ENCODE results near the gene CLPSL2. TPM values are rescaled to one million over a fixed set of nuclear protein-coding genes. Genes with fewer than 3 reads are reported as not detected.

CLPSL2 gene
- total RNA-seq, 5 donors from 2014 or later (not counting 1 experiment from before 2014, with no cell fraction given): not detected

DNA sequence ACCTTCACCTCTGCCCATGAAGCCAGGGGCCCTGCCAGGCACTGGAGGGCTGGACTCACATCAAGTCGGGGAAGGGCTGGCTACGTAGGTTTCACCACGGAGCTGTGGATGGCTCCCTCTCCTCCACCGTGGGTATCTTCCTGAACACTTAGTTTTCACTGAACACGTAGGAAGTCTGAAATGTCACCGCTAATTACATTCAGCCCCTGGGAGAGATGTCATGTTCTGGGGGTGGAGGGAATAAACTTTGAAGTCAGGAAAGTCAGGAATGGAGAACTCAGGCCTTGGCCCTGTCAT is 35.2 kb downstream of the CLPSL2 start:
- Histone ChIP-seq H3K9me3 (no peaks in the 10 kb centered on the region), H3K4me1 (ENCODE audit: control insufficient read depth in 1 of 2, extremely low read depth in 1 of 2, insufficient read depth in 2 of 2, low read length in 2 of 2) (no peaks in the 10 kb centered on the region), H3K36me3 (ENCODE audit: control insufficient read depth in 2 of 2, extremely low read depth in 1 of 2, insufficient read depth in 1 of 2, low read length in 1 of 2) (no peaks in the 10 kb centered on the region), H3K27me3 (replicated peaks in 1 of 2; ENCODE audit: control insufficient read depth in 2 of 2, extremely low read depth in 1 of 2, insufficient read depth in 2 of 2, low read length in 1 of 2) (peaks cover 0 to 35% of the 10 kb centered on the region in 2 experiments), H3K27ac (ENCODE audit: low read length) (no peak overlapping the region), H3K4me3 (ENCODE audit: control insufficient read depth in 1 of 2, extremely low read depth in 1 of 2, low read length in 1 of 2) (no peak overlapping the region)
- Mint-ChIP-seq H3K4me1 (peaks cover 0 to 6% (median 0%) of the 10 kb centered on the region in 3 donors), H3K9me3 (no peaks in the 10 kb centered on the region), H3K27ac (no peak overlapping the region), H3K27me3 (peaks cover 20% of the 10 kb centered on the region in 2 donors), H3K36me3 (no peaks in the 10 kb centered on the region), H3K4me3 (no peak overlapping the region)
- ATAC-seq (replicated peaks in 1 of 4) (no peak), DNase-seq (no peak)
- POLR2A ChIA-PET: no interaction called here
- 87% methylated on average over 5 of the region's 6 CpGs for WGBS (ENCODE audit: insufficient coverage)
- CTCF ChIA-PET: no interaction called here

DNA sequence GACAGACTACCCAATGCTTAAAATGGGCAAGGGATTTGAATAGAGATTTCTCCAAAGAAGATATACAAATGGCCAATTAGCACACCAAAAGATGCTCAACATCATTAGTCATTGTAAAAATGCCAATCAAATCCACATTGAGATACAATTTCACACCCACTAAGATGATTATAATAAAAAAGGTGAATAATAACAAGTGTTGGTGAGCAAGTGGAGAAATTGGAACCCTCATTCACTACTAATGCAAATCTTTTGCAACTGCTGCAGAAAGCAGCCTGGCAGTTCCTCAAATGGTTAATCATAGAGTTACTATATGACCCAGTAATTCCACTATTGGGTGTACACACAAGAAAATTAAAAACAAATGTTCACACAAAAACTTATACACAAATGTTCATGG is 41.1 kb downstream of the CLPSL2 start:
- Histone ChIP-seq H3K9me3 (no peaks in the 10 kb centered on the region), H3K4me3 (ENCODE audit: control insufficient read depth in 1 of 2, extremely low read depth in 1 of 2, low read length in 1 of 2) (no peak overlapping the region), H3K27ac (ENCODE audit: low read length) (no peak overlapping the region), H3K4me1 (ENCODE audit: control insufficient read depth in 1 of 2, extremely low read depth in 1 of 2, insufficient read depth in 2 of 2, low read length in 2 of 2) (no peaks in the 10 kb centered on the region), H3K27me3 (replicated peaks in 1 of 2; ENCODE audit: control insufficient read depth in 2 of 2, extremely low read depth in 1 of 2, insufficient read depth in 2 of 2, low read length in 1 of 2) (peaks cover 0 to 16% of the 10 kb centered on the region in 2 experiments), H3K36me3 (ENCODE audit: control insufficient read depth in 2 of 2, extremely low read depth in 1 of 2, insufficient read depth in 1 of 2, low read length in 1 of 2) (no peaks in the 10 kb centered on the region)
- H3K36me3 Mint-ChIP-seq: no peaks in the 10 kb centered on the region
- ATAC-seq (replicated peaks in 1 of 4) (no peak), DNase-seq (no peak)
- H3K4me1 Mint-ChIP-seq: no peaks in the 10 kb centered on the region
- ChIA-PET POLR2A (no interaction called here), CTCF (no interaction called here)
- no peaks in the 10 kb centered on the region for H3K27me3 Mint-ChIP-seq
- H3K27ac Mint-ChIP-seq: no peak overlapping the region
- H3K4me3 Mint-ChIP-seq: no peak overlapping the region
- peaks cover 0 to 4% (median 0%) of the 10 kb centered on the region in 3 donors for H3K9me3 Mint-ChIP-seq

DNA sequence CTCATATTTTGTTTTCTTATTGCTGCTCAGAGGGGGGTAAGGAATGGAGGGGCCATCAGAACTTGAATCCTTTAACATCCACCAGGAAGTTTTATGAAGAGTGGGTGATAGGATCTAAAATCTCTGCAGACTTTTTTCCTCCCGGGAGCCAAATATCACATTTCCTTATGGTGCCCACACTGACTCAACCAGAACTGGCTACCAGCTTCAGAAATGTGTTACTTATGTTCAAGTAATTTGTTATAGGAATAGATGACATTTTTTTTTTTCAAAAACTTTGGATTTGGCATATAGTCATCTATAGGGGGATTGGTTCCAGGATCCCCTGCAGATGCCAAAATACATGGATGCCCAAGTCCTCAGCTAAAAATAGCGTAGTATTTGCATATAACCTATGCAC is 47.2 kb downstream of the CLPSL2 start:
- Histone ChIP-seq H3K36me3 (ENCODE audit: control insufficient read depth in 2 of 2, extremely low read depth in 1 of 2, insufficient read depth in 1 of 2, low read length in 1 of 2) (no peaks in the 10 kb centered on the region), H3K27me3 (replicated peaks in 1 of 2; ENCODE audit: control insufficient read depth in 2 of 2, extremely low read depth in 1 of 2, insufficient read depth in 2 of 2, low read length in 1 of 2) (peaks cover 0 to 9% of the 10 kb centered on the region in 2 experiments), H3K27ac (ENCODE audit: low read length) (no peak overlapping the region), H3K4me1 (ENCODE audit: control insufficient read depth in 1 of 2, extremely low read depth in 1 of 2, insufficient read depth in 2 of 2, low read length in 2 of 2) (no peaks in the 10 kb centered on the region), H3K9me3 (no peaks in the 10 kb centered on the region), H3K4me3 (ENCODE audit: control insufficient read depth in 1 of 2, extremely low read depth in 1 of 2, low read length in 1 of 2) (no peak overlapping the region)
- CTCF ChIA-PET: interaction anchor here in 1 of 2 donors (0.7 kb wide), 1 partner anchor 127 kb away, joined by 5 read pairs; no protein-coding TSS in a partner anchor
- no peaks in the 10 kb centered on the region for H3K9me3 Mint-ChIP-seq
- no peak for DNase-seq
- no peaks in the 10 kb centered on the region for H3K36me3 Mint-ChIP-seq
- H3K4me3 Mint-ChIP-seq: no peak overlapping the region
- no peaks in the 10 kb centered on the region for H3K4me1 Mint-ChIP-seq
- no peak overlapping the region for H3K27ac Mint-ChIP-seq
- no CpG with 5 or more reads among the region's 2 CpGs for WGBS (ENCODE audit: insufficient coverage)
- ATAC-seq (replicated peaks in 1 of 4): no peak
- POLR2A ChIA-PET: no interaction called here
- peaks cover 5 to 6% of the 10 kb centered on the region in 2 donors for H3K27me3 Mint-ChIP-seq

DNA sequence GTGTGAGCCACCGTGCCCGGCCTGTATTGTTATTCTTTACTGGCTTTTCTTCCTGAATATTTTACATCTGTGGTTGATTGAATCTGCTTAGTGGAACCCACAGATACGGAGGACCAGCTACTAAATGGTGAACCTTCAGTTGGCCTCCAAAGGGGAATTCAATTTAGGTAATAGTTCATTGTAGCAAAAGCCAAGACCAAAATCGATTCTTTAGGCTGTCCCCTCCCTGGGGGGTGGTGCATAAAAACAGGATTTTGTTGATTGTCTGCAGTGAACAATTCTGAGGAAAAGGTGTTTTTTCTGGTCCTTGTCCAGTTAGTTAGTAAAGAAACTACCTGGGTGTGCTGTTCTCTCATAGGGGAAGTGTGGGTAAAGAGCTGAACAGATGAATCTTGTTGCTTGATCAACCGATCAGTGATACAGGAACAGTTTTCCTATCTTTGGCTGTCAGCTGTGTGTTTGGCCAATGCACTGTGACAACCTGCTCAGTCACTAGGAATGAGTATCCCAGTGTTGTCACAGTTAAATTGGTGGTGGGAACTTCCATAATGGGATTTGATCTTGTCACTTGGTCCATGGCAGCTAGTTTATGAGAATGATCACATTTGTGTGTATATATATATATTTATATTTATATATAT is 48.3 kb downstream of the CLPSL2 start:
- CTCF ChIA-PET: no interaction called here

More for the DNA sequence above, 48.3 kb downstream of the CLPSL2 start:
- Histone ChIP-seq H3K27ac (ENCODE audit: low read length) (no peak overlapping the region), H3K9me3 (no peaks in the 10 kb centered on the region), H3K27me3 (replicated peaks in 1 of 2; ENCODE audit: control insufficient read depth in 2 of 2, extremely low read depth in 1 of 2, insufficient read depth in 2 of 2, low read length in 1 of 2) (peaks cover 0 to 7% of the 10 kb centered on the region in 2 experiments), H3K4me3 (ENCODE audit: control insufficient read depth in 1 of 2, extremely low read depth in 1 of 2, low read length in 1 of 2) (no peak overlapping the region), H3K36me3 (ENCODE audit: control insufficient read depth in 2 of 2, extremely low read depth in 1 of 2, insufficient read depth in 1 of 2, low read length in 1 of 2) (no peaks in the 10 kb centered on the region), H3K4me1 (ENCODE audit: control insufficient read depth in 1 of 2, extremely low read depth in 1 of 2, insufficient read depth in 2 of 2, low read length in 2 of 2) (no peaks in the 10 kb centered on the region)
- H3K27ac Mint-ChIP-seq: no peak overlapping the region
- H3K27me3 Mint-ChIP-seq: peaks cover 5 to 6% of the 10 kb centered on the region in 2 donors
- no peaks in the 10 kb centered on the region for H3K4me1 Mint-ChIP-seq
- 74% methylated on average over 3 of the region's 5 CpGs for WGBS (ENCODE audit: insufficient coverage)
- POLR2A ChIA-PET: no interaction called here
- no peak for ATAC-seq (replicated peaks in 1 of 4)
- H3K9me3 Mint-ChIP-seq: no peaks in the 10 kb centered on the region
- no peak overlapping the region for H3K4me3 Mint-ChIP-seq
- no peaks in the 10 kb centered on the region for H3K36me3 Mint-ChIP-seq
- no peak for DNase-seq

Other genes starting within 250 kb of the CLPSL2 start
- gene FKBP5, start 87.7 kb upstream of the CLPSL2 start, total RNA-seq: 100 to 1,000 TPM in 1 of 5 donors, 10 to 100 TPM in 4; 61.4 to 130 (median 63.9) TPM
- 1 to 10 TPM in 2 of 5 donors, under 1 TPM in 3; 0.63 to 1.8 (median 0.90) TPM for gene ARMC12, start 39.6 kb upstream of the CLPSL2 start, total RNA-seq
- not detected for gene CLPSL1, start 4.4 kb downstream of the CLPSL2 start, total RNA-seq
- gene CLPS, start 20.7 kb downstream of the CLPSL2 start, total RNA-seq: 1 to 10 TPM in 3 of 5 donors, not detected in 2; 5.9 to 8.2 (median 6.2) TPM
- gene LHFPL5, start 28.8 kb downstream of the CLPSL2 start, total RNA-seq: not detected
- 10 to 100 TPM; 37.2 to 45.8 (median 40.9) TPM for gene SRPK1, start 144.5 kb downstream of the CLPSL2 start, total RNA-seq
- gene SLC26A8, start 248.0 kb downstream of the CLPSL2 start, total RNA-seq: not detected

Data from T-cell (primary cell).